Measurements from ENCODE around the gene CREB5.
A peak's percentile ranks its signal among the peaks of the same experiment; 100 is the strongest.
"Not testable (repeated sequence)": the region's sequence is repeated elsewhere in the genome, so short reads cannot be mapped to it uniquely, and the experiment has no call there.

The CREB5 gene

DNA sequence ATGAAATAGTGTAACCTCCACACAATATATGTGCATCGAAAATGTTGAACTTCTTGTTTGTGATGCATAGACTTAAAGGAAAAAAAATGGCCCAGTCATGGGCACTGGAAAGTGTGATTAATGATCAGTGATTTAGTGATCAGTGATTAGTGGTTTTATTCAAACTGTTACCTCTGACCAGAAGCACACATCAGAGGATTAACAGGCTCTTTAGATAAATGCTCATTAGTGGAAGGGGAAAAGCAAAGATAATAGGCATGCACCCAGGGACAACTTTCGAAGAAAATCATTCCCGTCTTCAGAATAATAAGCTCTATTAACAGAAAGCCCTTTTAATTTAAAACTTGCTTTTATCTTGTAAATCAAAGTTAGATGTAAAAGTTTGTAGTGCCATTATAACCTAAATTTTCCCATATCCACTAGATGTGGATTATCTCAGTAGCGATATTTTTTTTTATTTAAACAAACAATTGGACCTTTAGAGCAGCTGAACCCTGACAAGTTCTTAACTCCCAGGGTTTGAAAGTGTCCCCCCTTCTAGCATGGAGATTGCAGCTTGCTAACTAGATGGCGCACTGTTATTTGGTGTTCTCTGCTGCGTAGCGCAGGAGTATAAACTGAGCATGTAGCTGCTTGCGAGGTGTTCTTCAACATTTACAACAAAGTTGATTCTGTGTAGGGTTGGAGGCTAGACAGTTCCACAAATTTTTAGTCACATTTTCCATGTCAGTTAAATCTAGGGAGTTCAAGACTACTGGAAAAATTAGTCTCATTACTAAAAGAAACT, at the start of gene CREB5:
Gene CREB5, plus strand, starts transcription at position 643 of the 787 bp plus-strand sequence. CDS start 397 bp downstream, outside the sequence.
- DNase-seq (ENCODE audit: low spot score) = no peak

DNA sequence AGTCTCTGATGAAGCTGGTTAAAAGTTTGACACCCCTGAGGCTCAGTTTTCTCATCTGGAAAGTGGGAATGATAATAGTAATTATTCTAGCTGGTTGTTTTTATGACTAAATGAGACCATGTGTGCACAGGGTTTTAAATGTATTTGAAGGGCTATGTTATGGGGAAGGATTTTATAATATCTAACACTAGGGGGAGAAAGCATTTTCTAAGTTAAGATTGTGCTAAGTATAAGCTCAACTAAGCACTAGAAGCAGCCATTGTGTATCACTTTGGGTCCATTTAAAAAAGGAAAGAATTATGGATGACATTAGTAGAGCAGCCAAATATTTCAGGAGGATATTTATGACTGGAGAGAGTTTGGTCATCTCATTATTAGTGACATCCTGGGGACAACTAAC, 49.5 kb upstream of the CREB5 start:
- no peak for DNase-seq (ENCODE audit: low spot score)

DNA sequence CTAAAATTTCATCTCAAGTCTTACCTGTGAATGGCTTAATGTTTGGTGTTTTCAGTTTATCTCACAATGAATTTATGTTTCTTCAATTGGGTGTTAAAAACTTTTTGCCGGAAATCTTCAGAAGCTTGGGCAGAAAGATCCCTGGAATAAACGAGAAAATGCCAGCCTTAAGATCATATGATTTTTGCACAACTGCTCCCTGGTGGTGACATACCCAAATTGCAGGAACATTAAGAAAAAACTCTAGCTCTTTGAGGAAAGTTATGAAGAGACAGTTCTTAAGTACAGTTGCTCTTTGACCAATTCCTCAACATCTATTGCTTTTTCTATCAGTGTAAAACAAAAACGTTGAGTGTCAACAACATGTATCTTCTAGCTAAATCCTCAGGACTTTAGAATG, 48.2 kb upstream of the CREB5 start:
- no peak for DNase-seq (ENCODE audit: low spot score)

- DNase-seq (ENCODE audit: low spot score) = no peak
These were observed 42.8 kb upstream of the CREB5 start for GRCh38 chr7:28369523-28369922.

- DNase-seq (ENCODE audit: low spot score) = no peak
These were observed 40.5 kb upstream of the CREB5 start for GRCh38 chr7:28371846-28372245.

DNA sequence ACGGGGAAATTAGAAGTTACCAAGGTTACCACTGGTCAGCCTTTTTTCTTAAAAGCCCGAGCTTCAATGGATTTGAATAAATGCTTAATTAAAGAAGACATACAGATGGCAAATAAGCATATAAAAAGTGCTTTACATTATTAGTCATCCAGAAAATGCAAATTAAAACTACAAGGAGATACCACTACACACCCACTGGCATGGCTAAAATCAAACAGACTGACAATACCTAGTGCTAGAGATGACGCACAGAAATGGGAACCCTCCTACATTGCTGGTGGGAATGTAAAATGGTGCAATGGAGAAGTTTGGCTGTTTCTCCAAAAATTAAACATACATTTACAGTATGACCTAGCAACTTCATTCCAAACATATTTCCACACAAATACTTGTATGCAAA, 38.3 kb upstream of the CREB5 start:
- DNase-seq (ENCODE audit: low spot score) = no peak

DNA sequence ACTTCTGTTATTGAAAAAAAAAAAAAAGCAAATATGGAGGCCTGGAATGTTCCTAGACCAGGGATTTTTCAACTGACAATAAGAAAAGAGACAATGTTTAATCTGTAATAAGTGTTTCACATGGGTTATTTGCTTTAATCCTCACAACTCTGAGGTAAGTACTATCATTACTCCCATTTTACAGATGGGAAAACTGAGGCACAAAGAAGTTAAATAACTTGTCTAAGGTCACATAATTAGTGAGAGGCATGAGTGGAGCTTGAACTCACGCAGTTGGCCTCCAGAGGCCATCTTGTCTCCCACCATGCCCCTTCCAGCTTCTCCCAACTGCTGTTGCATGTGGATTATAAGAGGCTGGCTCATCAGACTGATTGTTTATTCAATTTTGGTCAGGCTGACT, 36.6 kb upstream of the CREB5 start:
- DNase-seq (ENCODE audit: low spot score) = no peak

- no peak for DNase-seq (ENCODE audit: low spot score)
These were observed 35.7 kb upstream of the CREB5 start for GRCh38 chr7:28376634-28377033.

- no peak for DNase-seq (ENCODE audit: low spot score)
These were observed 33.7 kb upstream of the CREB5 start for GRCh38 chr7:28378574-28379149.

DNA sequence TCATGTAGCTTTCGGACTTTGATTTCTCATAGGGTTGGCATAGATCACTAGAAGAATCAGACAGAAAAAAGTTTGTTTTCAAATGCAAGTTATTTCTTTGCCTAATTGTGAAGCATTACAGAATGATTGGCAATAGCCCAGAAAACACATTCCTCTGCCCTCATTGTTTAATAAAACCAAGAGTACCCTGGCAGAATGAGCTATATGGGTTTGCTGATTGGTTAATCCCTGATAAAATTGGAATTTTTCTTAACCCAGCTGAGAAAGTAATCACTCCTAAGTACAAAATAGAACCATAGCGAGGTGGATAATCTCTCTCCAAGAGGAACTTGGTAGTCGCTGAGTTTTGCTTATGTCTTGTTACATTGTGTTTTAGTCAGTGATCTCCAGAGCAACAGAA, 30.9 kb upstream of the CREB5 start:
- no peak for DNase-seq (ENCODE audit: low spot score)

- DNase-seq (ENCODE audit: low spot score) = no peak
These were observed 30.2 kb upstream of the CREB5 start for GRCh38 chr7:28382144-28382543.

GRCh38 chr7:28383975-28384374, 28.3 kb upstream of the CREB5 start:
- no peak for DNase-seq (ENCODE audit: low spot score)

GRCh38 chr7:28389504-28390395, 22.6 kb upstream of the CREB5 start:
- DNase-seq (ENCODE audit: low spot score) = peak; percentile 7

DNA sequence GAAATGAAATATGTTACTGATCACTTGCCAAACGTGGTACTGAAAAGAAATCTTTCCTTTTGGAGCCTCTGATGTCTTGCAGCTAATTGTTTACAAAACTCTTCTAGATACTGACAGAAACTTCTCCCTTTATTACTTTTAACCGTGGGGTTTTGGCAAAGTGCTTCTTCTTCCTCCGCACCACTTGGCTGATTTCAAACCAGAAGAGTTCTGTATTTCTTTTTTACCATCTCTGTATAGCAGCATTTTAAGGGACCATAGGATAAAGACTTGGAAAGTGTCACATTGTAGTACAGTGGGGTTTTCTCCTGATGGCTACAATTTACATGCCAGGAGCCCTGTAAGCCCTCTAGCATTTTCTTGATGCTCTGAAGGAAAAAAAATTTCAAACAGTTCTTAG, 21.9 kb upstream of the CREB5 start:
- DNase-seq (ENCODE audit: low spot score) = no peak

DNA sequence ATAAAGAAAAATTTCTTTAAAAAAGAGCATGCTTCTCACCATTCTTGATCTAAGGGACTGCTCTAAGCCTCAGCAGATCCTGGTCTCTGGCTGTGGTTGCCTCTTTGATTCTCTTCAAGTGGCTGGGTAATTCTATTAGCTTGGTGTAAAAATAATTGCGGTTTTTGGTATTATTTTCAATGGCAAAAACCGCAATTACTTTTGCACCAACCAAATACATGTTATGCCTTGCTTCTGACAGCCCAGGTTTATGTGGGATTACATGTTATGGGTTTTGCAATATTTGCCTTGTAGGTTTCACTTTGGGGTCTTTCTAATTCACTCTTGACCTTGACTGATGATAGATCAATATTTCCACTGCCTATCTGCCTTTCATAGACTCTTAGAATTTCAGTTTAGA, 20.0 kb upstream of the CREB5 start:
- DNase-seq (ENCODE audit: low spot score) = no peak

- DNase-seq (ENCODE audit: low spot score) = no peak
These were observed 16.9 kb upstream of the CREB5 start for GRCh38 chr7:28395404-28395803.

- no peak for DNase-seq (ENCODE audit: low spot score)
These were observed 16.5 kb upstream of the CREB5 start for GRCh38 chr7:28395831-28396230.

DNA sequence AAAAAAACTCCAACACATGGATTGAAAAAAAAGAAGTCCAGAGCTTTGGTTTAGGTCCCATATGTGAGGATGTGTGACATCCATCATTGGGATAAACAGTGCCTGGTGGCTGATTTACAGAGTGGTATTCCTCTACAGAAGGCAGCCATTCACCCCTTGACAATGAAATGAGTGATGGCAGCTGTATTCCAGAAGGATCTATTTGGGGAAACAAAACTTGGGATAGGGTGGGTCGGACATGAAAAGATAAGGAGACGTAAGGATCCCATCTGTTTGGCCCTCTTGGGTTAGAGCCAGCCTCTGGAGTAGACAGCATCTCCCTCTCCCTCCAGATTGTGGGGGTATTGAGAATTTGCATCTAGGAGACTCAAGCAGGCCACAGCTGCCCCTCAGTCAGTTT, 15.2 kb upstream of the CREB5 start:
- no peak for DNase-seq (ENCODE audit: low spot score)

- no peak for DNase-seq (ENCODE audit: low spot score)
These were observed 11.4 kb upstream of the CREB5 start for GRCh38 chr7:28400838-28401360.

GRCh38 chr7:28401567-28401966, 10.8 kb upstream of the CREB5 start:
- not testable (repeated sequence) for DNase-seq (ENCODE audit: low spot score)

DNA sequence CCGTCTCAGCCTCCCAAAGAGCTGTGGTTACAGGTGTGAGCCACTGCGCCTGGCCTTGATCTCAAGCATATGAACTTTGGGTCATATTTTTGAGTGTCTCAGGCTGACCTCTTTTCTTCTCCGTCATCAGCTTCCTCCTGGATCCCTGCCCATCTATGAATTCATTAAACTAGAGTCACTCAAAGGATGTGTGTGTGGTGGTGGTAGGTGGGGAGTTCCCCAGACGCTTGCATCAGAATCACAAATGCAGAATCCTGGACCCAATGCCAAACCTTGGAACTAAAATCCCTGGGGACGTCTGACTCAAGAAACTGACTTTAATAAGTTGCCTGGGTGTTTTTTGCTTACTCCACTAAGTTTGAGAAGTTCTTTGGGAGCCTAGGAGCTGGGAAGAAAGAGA, 6.7 kb upstream of the CREB5 start:
- peak; percentile 51 for DNase-seq (ENCODE audit: low spot score)

DNA sequence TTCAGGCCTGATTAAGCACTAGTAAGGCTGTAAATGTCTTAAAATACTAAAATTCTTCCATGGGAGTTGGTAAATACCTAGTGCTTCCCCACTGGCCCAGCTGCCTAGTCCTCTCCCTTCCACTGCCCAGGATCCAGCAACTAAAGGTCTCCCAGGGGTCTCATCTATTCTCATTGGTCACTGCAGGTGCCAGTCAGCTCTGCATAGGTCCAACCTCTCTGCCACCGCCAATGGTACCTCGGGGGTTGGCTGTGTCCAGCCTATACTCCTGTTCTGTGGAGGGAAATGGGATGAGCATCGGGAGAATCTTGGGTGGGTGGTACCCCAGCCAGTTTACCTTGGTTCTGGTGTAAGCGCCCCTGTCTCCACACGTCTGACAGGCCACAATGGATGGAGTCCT, 6.1 kb upstream of the CREB5 start:
- DNase-seq (ENCODE audit: low spot score) = peak; percentile 4

- peak; percentile 34 for DNase-seq (ENCODE audit: low spot score)
These were observed 4.7 kb upstream of the CREB5 start for GRCh38 chr7:28407651-28408050.

Data from hepatic stellate cell (primary cell).